ENCODE measurements around the gene APOL1. TPM values are rescaled to one million over a fixed set of nuclear protein-coding genes. Genes with fewer than 3 reads are reported as not detected.

APOL1 gene
- total and polyA plus RNA-seq, 2 of the 4 experiments (the other 2 are of a cell fraction): 0.36 to 0.77 TPM

- Histone ChIP-seq H3K79me1 (ENCODE audit: low read depth in 1 of 2, low read length in 2 of 2) (peaks cover 61 to 79% of the 10 kb centered on the region in 2 experiments; a peak in 3 of 4 replicates), H3K4me1 (ENCODE audit: control insufficient read depth, insufficient read depth, low read length) (no peaks in the 10 kb centered on the region), H3K27me3 (ENCODE audit: control insufficient read depth, insufficient read depth, low read length) (no peaks in the 10 kb centered on the region), H3K9me1 (ENCODE audit: insufficient read depth, low read length) (no peaks in the 10 kb centered on the region), H2AFZ (replicated peaks; ENCODE audit: low read length, poor library complexity) (no peak overlapping the region), H2BK120ac (ENCODE audit: low read depth, low read length) (no peak overlapping the region), H3K36me3 (ENCODE audit: control insufficient read depth, insufficient read depth, low read length) (peaks cover 85% of the 10 kb centered on the region), H4K20me1 (ENCODE audit: insufficient read depth, low read length) (peaks cover 83% of the 10 kb centered on the region), H3K4ac (ENCODE audit: low read depth, low read length) (no peak overlapping the region), H4K5ac (ENCODE audit: low read depth, low read length) (no peak overlapping the region), H4K8ac (ENCODE audit: low read depth in 2 of 2, low read length in 2 of 2) (no peak overlapping the region), H4K91ac (ENCODE audit: insufficient read depth, low read depth, low read length) (no peak overlapping the region), H2BK15ac (ENCODE audit: low read depth, low read length) (no peak overlapping the region), H3K23ac (ENCODE audit: low read depth, low read length) (no peak overlapping the region), H2BK5ac (ENCODE audit: low read depth, low read length, poor library complexity, severe bottlenecking) (no peak overlapping the region), H2AK9ac (replicated peaks; ENCODE audit: low read depth, low read length, poor library complexity) (no peak overlapping the region), H3K56ac (ENCODE audit: extremely low read depth, insufficient read depth, low read length) (no peak overlapping the region), H2BK20ac (ENCODE audit: low read depth, low read length) (no peak overlapping the region), H3K18ac (ENCODE audit: low read depth, low read length) (no peak overlapping the region), H3K27ac (ENCODE audit: insufficient read depth, low read length) (no peak overlapping the region), H3K14ac (replicated peaks; ENCODE audit: low read depth, low read length) (no peak overlapping the region), H3K9me3 (ENCODE audit: control insufficient read depth, insufficient read depth, low read length) (no peaks in the 10 kb centered on the region), H3K4me2 (ENCODE audit: low read depth, low read length) (no peak overlapping the region), H3K4me3 (ENCODE audit: insufficient read depth, low read depth, low read length) (no peak overlapping the region), H3K9ac (ENCODE audit: low read depth, low read length) (no peak overlapping the region), H2AK5ac (ENCODE audit: low read depth, low read length) (no peak overlapping the region)
- dilution Hi-C loops (cut with HindIII; ENCODE audit: low sequenced_read_pairs, unreplicated experiment) (no loop called here), intact Hi-C loops (cut with micrococcal nuclease) (no loop called here), in situ Hi-C loops (cut with MboI; ENCODE audit: low sequenced_read_pairs) (no loop called here)
- TF ChIP-seq RCOR1 (IDR thresholded peaks at IDR 0.05; ENCODE audit: insufficient replicate concordance, low read length) (no peak), MAZ (IDR thresholded peaks at IDR 0.05; ENCODE audit: borderline replicate concordance, low read depth, low read length) (no peak), MAFK (IDR thresholded peaks at IDR 0.05; ENCODE audit: low read depth, low read length) (no peak)
- ATAC-seq (ENCODE audit: low read depth): no peak
- ChIA-PET CTCF (no interaction called here), POLR2A (ENCODE audit: unreplicated experiment) (no interaction called here)
- WGBS, 2 experiments (ENCODE audit: extremely low coverage in 2 of 2, insufficient read length in 1 of 2): 91% methylated on average over 6 of the region's 11 CpGs; no CpG with 5 or more reads in 1 of the 2 experiments
- no peak for DNase-seq
- BruUV-seq (replicated peaks): no TSS peak
Observed at GRCh38 chr22:36294801-36295200, 41.9 kb downstream of the APOL1 start.

Data from IMR-90 (cell line).